SK-N-SH (cell line): Measurements from ENCODE around the gene PEX16. TPM values are rescaled to one million over a fixed set of nuclear protein-coding genes. Genes with fewer than 3 reads are reported as not detected.
A peak's percentile ranks its signal among the peaks of the same experiment; 100 is the strongest.

ENCODE experiments used
- CTCF ChIA-PET: fragments of 300-600, 350-600 bp; formaldehyde crosslinking; extraction: SDS; loops from one replicate; lab custom pipeline; 2021; lab: Yijun Ruan, JAX
- POLR2A ChIA-PET: fragments of 350-600 bp; sonication (Branson Sonifier 250); formaldehyde crosslinking; extraction: SDS; loops from one replicate; lab custom pipeline; 2020; ENCODE audit warnings: antibody characterized with exemption, inconsistent platforms; lab: Yijun Ruan, JAX
- DNase-seq: peaks from one replicate; pipeline ENCODE4 v3.0.0; 2012
- H2AFZ ChIP-seq: fragments of 200-600 bp; sonication (generic); 2 replicates; pipeline ENCODE4 v1.8.1; 2016; ENCODE audit warnings: antibody characterized with exemption, mild to moderate bottlenecking, low read depth
- H3F3A ChIP-seq: fragments of 200-600 bp; sonication (generic); replicated peaks from 2 replicates; pipeline ENCODE3; 2016; ENCODE audit warnings: antibody characterized with exemption, mild to moderate bottlenecking; ENCODE audit not compliant: insufficient read depth
- H3K27ac ChIP-seq, 2 experiments: fragments of 200-500 bp in 1 of 2; fragments of 200-600 bp in 1 of 2; sonication (Bioruptor generic) in 1 of 2; sonication (generic), shearing (Covaris generic) in 1 of 2; 2 replicates each; pipeline versions ENCODE4 v1.5.1 to v1.6.1; 2014 to 2016; ENCODE audit warnings: low read depth in 2 of 2, inconsistent platforms in 1 of 2, low read length in 1 of 2, mild to moderate bottlenecking in 1 of 2, mixed read lengths in 1 of 2
- H3K27me3 ChIP-seq: fragments of 200-600 bp; sonication (generic), shearing (Covaris generic); 2 replicates; pipeline ENCODE4 v1.6.1; 2016; ENCODE audit warnings: mixed run types; ENCODE audit not compliant: insufficient read depth
- H3K36me3 ChIP-seq, 2 experiments: fragments of 200-500 bp in 1 of 2; fragments of 200-600 bp in 1 of 2; sonication (Bioruptor generic) in 1 of 2; sonication (generic) in 1 of 2; replicated peaks in 1 of 2; 2 replicates each; pipeline versions ENCODE3 to v1.5.1; 2014 to 2016; ENCODE audit warnings: low read length in 1 of 2, mild to moderate bottlenecking in 1 of 2; ENCODE audit not compliant: insufficient read depth in 2 of 2, control insufficient read depth in 1 of 2
- H3K4me1 ChIP-seq, 2 experiments: fragments of 200-500 bp in 1 of 2; fragments of 200-600 bp in 1 of 2; sonication (Bioruptor generic) in 1 of 2; sonication (generic), shearing (Covaris generic) in 1 of 2; 2 replicates each; pipeline versions ENCODE4 v1.5.1 to v1.6.1; 2014 to 2016; ENCODE audit warnings: low read depth in 1 of 2, low read length in 1 of 2, mixed run types in 1 of 2; ENCODE audit not compliant: insufficient read depth in 2 of 2, control insufficient read depth in 1 of 2
- H3K4me2 ChIP-seq: fragments of 200-600 bp; sonication (generic), shearing (Covaris generic); 2 replicates; pipeline ENCODE4 v1.6.1; 2017; ENCODE audit warnings: mixed run types
- H3K4me3 ChIP-seq, 2 experiments: fragments of 200-500 bp in 1 of 2; fragments of 200-600 bp in 1 of 2; sonication (Bioruptor generic) in 1 of 2; sonication (generic), shearing (Covaris generic) in 1 of 2; 2 replicates each; pipeline versions ENCODE4 v1.5.1 to v1.8.1; 2014 to 2016; ENCODE audit warnings: low read depth in 2 of 2, inconsistent platforms in 1 of 2, low read length in 1 of 2, mild to moderate bottlenecking in 1 of 2, mixed read lengths in 1 of 2, moderate library complexity in 1 of 2
- H3K79me2 ChIP-seq: fragments of 200-600 bp; sonication (generic); 2 replicates; pipeline ENCODE4 v1.8.1; 2017; ENCODE audit warnings: mild to moderate bottlenecking; ENCODE audit not compliant: insufficient read depth
- H3K9ac ChIP-seq: fragments of 200-600 bp; sonication (generic); 2 replicates; pipeline ENCODE4 v1.6.1; 2017; ENCODE audit warnings: mixed run types
- H3K9me2 ChIP-seq: fragments of 200-600 bp; sonication (generic); 2 replicates; pipeline ENCODE4 v1.6.1; 2017; ENCODE audit warnings: mixed run types
- H3K9me3 ChIP-seq: fragments of 200-600 bp; sonication (generic); 2 replicates; pipeline ENCODE4 v1.6.1; 2017; ENCODE audit warnings: mixed run types, mild to moderate bottlenecking, moderate library complexity
- H4K20me1 ChIP-seq: fragments of 200-600 bp; sonication (generic); 2 replicates; pipeline ENCODE4 v1.6.1; 2017; ENCODE audit warnings: mild to moderate bottlenecking, mixed run types; ENCODE audit not compliant: insufficient read depth
- ELF1 ChIP-seq: IDR thresholded peaks from 2 replicates; pipeline ENCODE4 v1.4.0; 2012
- FOXJ3 ChIP-seq: sonication (generic); formaldehyde crosslinking; IDR thresholded peaks from 2 replicates; pipeline ENCODE4 v1.5.1; 2020; ENCODE audit warnings: mild to moderate bottlenecking, missing genetic modification reagents
- FOXM1 ChIP-seq: IDR thresholded peaks from 2 replicates; pipeline ENCODE4 v1.4.0; 2012; ENCODE audit warnings: low read depth, mild to moderate bottlenecking
- GATA2 ChIP-seq: sonication (generic); formaldehyde crosslinking; IDR thresholded peaks from 2 replicates; pipeline ENCODE4 v1.5.0; 2020; ENCODE audit warnings: mild to moderate bottlenecking, missing genetic modification reagents
- MEF2A ChIP-seq: IDR thresholded peaks from 2 replicates; pipeline ENCODE4 v1.4.0; 2012; ENCODE audit warnings: low read depth, borderline replicate concordance
- MXI1 ChIP-seq: IDR thresholded peaks from 2 replicates; pipeline ENCODE4 v1.6.1; 2012; ENCODE audit warnings: mild to moderate bottlenecking, low read depth, low read length, improper control_type of control experiment
- NFIC ChIP-seq: IDR thresholded peaks from 2 replicates; pipeline ENCODE4 v1.4.0; 2012; ENCODE audit warnings: borderline replicate concordance
- PBX3 ChIP-seq: IDR thresholded peaks from 2 replicates; pipeline ENCODE4; 2012
- POLR2AphosphoS5 ChIP-seq: IDR thresholded peaks from 2 replicates; pipeline ENCODE4 v1.6.1; 2012; ENCODE audit warnings: low read depth, low read length
- RAD21 ChIP-seq: IDR thresholded peaks from 2 replicates; pipeline ENCODE4 v1.6.1; 2012; ENCODE audit warnings: mild to moderate bottlenecking, low read length
- RCOR1 ChIP-seq: fragments of 150-350 bp; IDR thresholded peaks from 2 replicates; pipeline ENCODE4 v1.6.1; 2017; ENCODE audit warnings: antibody characterized with exemption, low read length
- REST ChIP-seq: IDR thresholded peaks from 2 replicates; pipeline ENCODE4 v1.6.1; 2012; ENCODE audit warnings: mild to moderate bottlenecking, low read depth, low read length, moderate library complexity
- RFX5 ChIP-seq: IDR thresholded peaks from 2 replicates; pipeline ENCODE4 v1.6.1; 2012; ENCODE audit warnings: mild to moderate bottlenecking, improper control_type of control experiment, low read length
- RXRA ChIP-seq: IDR thresholded peaks from 2 replicates; pipeline ENCODE4 v1.4.0; 2012; ENCODE audit warnings: low read depth, mild to moderate bottlenecking, borderline replicate concordance
- SMC3 ChIP-seq: IDR thresholded peaks from 2 replicates; pipeline ENCODE4 v1.6.1; 2012; ENCODE audit warnings: low read depth, low read length, improper control_type of control experiment
- TEAD4 ChIP-seq: IDR thresholded peaks from 2 replicates; pipeline ENCODE4 v1.4.0; 2012; ENCODE audit warnings: mild to moderate bottlenecking, borderline replicate concordance; ENCODE audit not compliant: insufficient read depth
- USF1 ChIP-seq: IDR thresholded peaks from 2 replicates; pipeline ENCODE4 v1.4.0; 2012; ENCODE audit warnings: low read depth, borderline replicate concordance
- ZBTB33 ChIP-seq: IDR thresholded peaks from 2 replicates; pipeline ENCODE4 v1.4.0; 2012; ENCODE audit warnings: low read depth, borderline replicate concordance
- WGBS: methylation state at CpG from one replicate; pipeline ENCODE4 v1.1.6; 2017; ENCODE audit warnings: low lambda C conversion rate; 5-methylcytosine and 5-hydroxymethylcytosine counted together
- polyA plus RNA-seq, 3 experiments: library from polyadenylated mRNA; depleted of rRNA; stranded (reverse); fragments of >200 nt; gene quantifications; 2 replicates each; pipeline ENCODE4 v1.2.3, GENCODE V29; 2012

Gene PEX16
- polyA plus RNA-seq, 1 of the 3 experiments (the other 2 are of a cell fraction): 46.4 TPM

GRCh38 chr11:45899448-45900174, 18.1 kb downstream of the PEX16 start (continued):
- TF ChIP-seq RFX5 (0 out of 2 replicates have a peak, but pooled peaks have one; percentile 25), FOXM1 (no peak), MEF2A (no peak), FOXJ3 (CRISPR knock-in tag) (no peak), MXI1 (peak; percentile 64)

GRCh38 chr11:45899086-45899447, 18.6 kb downstream of the PEX16 start:
- WGBS: 29% methylated on average over 2 of the region's 3 CpGs
- Histone ChIP-seq H3K36me3 (peaks cover 0 to 15% of the 10 kb centered on the region in 2 experiments), H2AFZ (no peak overlapping the region), H3K9me2 (no peaks in the 10 kb centered on the region), H3K4me2 (peak overlapping the region; percentile 99), H3K79me2 (no peaks in the 10 kb centered on the region), H3K9ac (peak overlapping the region; percentile 78; the same call in 1 of the 2 replicates), H3F3A (no peaks in the 10 kb centered on the region), H3K9me3 (no peaks in the 10 kb centered on the region), H3K27ac (peak overlapping the region; percentile 76 to 89), H3K27me3 (no peaks in the 10 kb centered on the region), H4K20me1 (peaks cover 9% of the 10 kb centered on the region; the same call in 1 of the 2 replicates), H3K4me1 (peaks cover 11 to 45% of the 10 kb centered on the region in 2 experiments; a peak in 2 of 4 replicates), H3K4me3 (peak overlapping the region; percentile 52 to 93; a peak in 3 of 4 replicates)
- POLR2A ChIA-PET: interaction anchor here (0.8 to 1.2 kb wide), 4 partner anchors 8 to 19 kb away, joined by 3 to 4 read pairs (median 3); partner anchors contain the start of gene PEX16
- CTCF ChIA-PET: interaction anchor here (0.6 to 4.0 kb wide), 6 partner anchors 9 to 107 kb away, joined by 3 to 31 read pairs (median 4); partner anchors contain the start of gene PEX16
- TF ChIP-seq RCOR1 (no peak), NFIC (no peak), SMC3 (no peak), REST (no peak), MEF2A (no peak), GATA2 (no peak), ZBTB33 (no peak), FOXM1 (no peak), RFX5 (no peak), ELF1 (no peak), RAD21 (no peak), RXRA (no peak), PBX3 (no peak), USF1 (no peak), TEAD4 (no peak), POLR2AphosphoS5 (no peak)
- DNase-seq: no peak
